GM18507 (cell line): ENCODE measurements around the gene ETDC.

Source experiments
- DNase-seq: peaks from one replicate; pipeline ENCODE4 v3.0.0; 2011; ENCODE audit warnings: low read depth; ENCODE audit not compliant: insufficient read length; ENCODE audit errors: extremely low spot score
- FAIRE-seq: peaks from 2 replicates; lab custom pipeline; 2011; peaks lifted over from hg19 to GRCh38; lab: Jason Lieb, UNC

The ETDC gene

DNA sequence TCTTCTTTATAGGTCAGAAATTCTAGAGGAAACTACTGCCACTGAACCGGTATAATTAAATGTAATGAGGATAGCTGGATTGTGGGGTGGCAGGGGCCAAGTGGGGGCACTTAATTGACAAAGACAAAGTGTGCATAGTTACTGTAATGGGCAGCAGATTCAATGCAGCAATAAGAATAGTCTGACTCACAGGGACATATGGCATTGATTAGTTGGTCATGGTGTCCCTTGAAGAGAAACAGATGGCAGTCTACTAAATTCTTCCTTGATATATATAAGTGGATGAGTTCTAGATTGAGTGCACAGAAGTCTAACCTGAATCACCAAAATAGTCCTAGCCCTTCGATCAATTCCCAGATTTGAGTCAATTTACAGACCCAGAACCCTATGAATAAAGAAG is 31.6 kb downstream of the ETDC start:
- DNase-seq (no peak), FAIRE-seq (no peak)

- no peak for FAIRE-seq
- no peak for DNase-seq
These were observed 35.9 kb downstream of the ETDC start for GRCh38 chrX:135345107-135345589.

GRCh38 chrX:135346975-135347374 is 37.7 kb downstream of the ETDC start:
- DNase-seq = no peak

GRCh38 chrX:135347381-135348016 is 38.2 kb downstream of the ETDC start:
- FAIRE-seq (no peak), DNase-seq (no peak)

More at GRCh38 chrX:135346975-135347374, 37.7 kb downstream of the ETDC start:
- FAIRE-seq = no peak

DNA sequence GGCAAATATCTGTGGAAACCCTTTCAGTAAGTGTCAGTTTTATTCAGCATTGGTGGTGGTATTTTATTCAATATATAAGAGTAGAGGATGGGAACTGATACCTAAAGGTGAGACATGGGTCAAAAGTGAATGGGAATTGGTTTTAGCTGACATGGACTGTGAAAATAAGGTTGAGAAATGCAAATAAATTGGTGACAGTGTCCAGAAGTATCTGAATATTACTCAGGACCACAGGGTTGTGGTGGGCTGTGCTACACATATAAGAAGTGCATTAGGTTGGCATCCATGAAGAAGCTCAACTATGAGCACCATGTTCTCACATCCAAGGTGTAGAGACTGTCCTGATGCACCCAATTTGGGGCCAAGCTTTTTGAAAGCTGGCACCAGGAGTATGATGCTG is 45.0 kb downstream of the ETDC start:
- FAIRE-seq (no peak), DNase-seq (no peak)
